ENCODE measurements around the gene CELSR1.

GRCh38 chr22:46514592-46515207 lies 22.7 kb downstream of the CELSR1 start:
- no peak for TF ChIP-seq PATZ1 (CRISPR knock-in tag; IDR thresholded peaks at IDR 0.05; ENCODE audit: borderline replicate concordance)
- TF ChIP-seq TOX (CRISPR knock-in tag; IDR thresholded peaks at IDR 0.05; ENCODE audit: borderline replicate concordance) = no peak
- no peak for TF ChIP-seq SNAI2 (CRISPR knock-in tag; IDR thresholded peaks at IDR 0.05)
- TF ChIP-seq CREB5 (CRISPR knock-in tag; IDR thresholded peaks at IDR 0.05; ENCODE audit: low read depth) = no peak
- no peak for TF ChIP-seq CSDC2 (CRISPR knock-in tag; IDR thresholded peaks at IDR 0.05)
- TF ChIP-seq CSRNP3 (CRISPR knock-in tag; IDR thresholded peaks at IDR 0.05) = no peak
- TF ChIP-seq ARNTL (CRISPR knock-in tag; IDR thresholded peaks at IDR 0.05; ENCODE audit: borderline replicate concordance, low read depth) = no peak
- no peak for TF ChIP-seq ZNF565 (CRISPR knock-in tag; conservative IDR thresholded peaks at IDR 0.05; ENCODE audit: low read depth)
- TF ChIP-seq TSHZ2 (CRISPR knock-in tag; IDR thresholded peaks at IDR 0.05) = no peak
- TF ChIP-seq TCF4 (CRISPR knock-in tag; IDR thresholded peaks at IDR 0.05; ENCODE audit: borderline replicate concordance) = no peak
